WTC11 (cell line): ENCODE data around the gene MAU2. TPM values are rescaled to one million over a fixed set of nuclear protein-coding genes. Genes with fewer than 3 reads are reported as not detected.
A peak's percentile ranks its signal among the peaks of the same experiment; 100 is the strongest.

Source experiments
- ATAC-seq: fragments of 200-7000 bp; cut with Tn5 transposase; 2 replicates; pipeline ENCODE4 v1.10.0; 2021; ENCODE audit warnings: mild to moderate bottlenecking, moderate library complexity
- CTCF ChIA-PET: fragments of 300-600 bp; sonication (Branson Sonifier 250); formaldehyde crosslinking; loops from one replicate; lab custom pipeline; 2021; ENCODE audit warnings: antibody characterized with exemption; lab: Charles Lee
- POLR2A ChIA-PET: fragments of 350-600 bp; sonication (Branson Sonifier 250); formaldehyde crosslinking; loops from one replicate; lab custom pipeline; 2021; ENCODE audit warnings: antibody characterized with exemption; lab: Charles Lee
- DNase-seq: peaks from one replicate; pipeline ENCODE4 v3.0.0; 2021; ENCODE audit warnings: low spot score
- H3K27ac Mint-ChIP-seq: 2 replicates; pipeline ENCODE4 v1.8.0; 2021; ENCODE audit warnings: mixed read lengths
- H3K27me3 Mint-ChIP-seq: 2 replicates; pipeline ENCODE4 v1.8.0; 2021; ENCODE audit warnings: low read depth, mild to moderate bottlenecking, moderate library complexity, mixed read lengths
- H3K36me3 Mint-ChIP-seq: 2 replicates; pipeline ENCODE4 v1.8.0; 2021; ENCODE audit warnings: mixed read lengths
- H3K4me1 Mint-ChIP-seq: 2 replicates; pipeline ENCODE4 v1.8.0; 2022; ENCODE audit warnings: mixed read lengths
- H3K4me3 Mint-ChIP-seq: 2 replicates; pipeline ENCODE4 v1.8.0; 2021; ENCODE audit warnings: mild to moderate bottlenecking, moderate library complexity, mixed read lengths
- H3K9me3 Mint-ChIP-seq: 2 replicates; pipeline ENCODE4 v1.8.0; 2021; ENCODE audit warnings: mixed read lengths
- ATF1 ChIP-seq: sonication (generic); formaldehyde crosslinking; IDR thresholded peaks from 2 replicates; pipeline ENCODE4 v1.8.1; 2023; ENCODE audit warnings: mild to moderate bottlenecking, moderate library complexity, missing genetic modification reagents
- NR1H2 ChIP-seq: sonication (generic); formaldehyde crosslinking; IDR thresholded peaks from 2 replicates; pipeline ENCODE4 v1.9.0; 2021; ENCODE audit warnings: mild to moderate bottlenecking, moderate library complexity, missing genetic modification reagents
- SP1 ChIP-seq: sonication (generic); formaldehyde crosslinking; conservative IDR thresholded peaks from 2 replicates; pipeline ENCODE4 v1.8.1; 2022; ENCODE audit warnings: missing genetic modification reagents
- TCF7 ChIP-seq: sonication (generic); formaldehyde crosslinking; IDR thresholded peaks from 2 replicates; pipeline ENCODE4 v1.8.0; 2022; ENCODE audit warnings: mild to moderate bottlenecking, low read depth, missing genetic modification reagents, moderate library complexity
- TEAD1 ChIP-seq: sonication (generic); formaldehyde crosslinking; IDR thresholded peaks from 2 replicates; pipeline ENCODE4 v1.8.0; 2022; ENCODE audit warnings: mild to moderate bottlenecking, missing genetic modification reagents
- ZNF219 ChIP-seq: sonication (generic); formaldehyde crosslinking; IDR thresholded peaks from 2 replicates; pipeline ENCODE4 v1.8.0; 2023; ENCODE audit warnings: missing genetic modification reagents, mild to moderate bottlenecking, borderline replicate concordance
- total RNA-seq: library from RNA; stranded (reverse); gene quantifications from 3 replicates; pipeline ENCODE4 v1.2.3, GENCODE V29; 2021
- TF ChIP-seq, protein P1 (sequence below): sonication (generic); formaldehyde crosslinking; conservative IDR thresholded peaks from 2 replicates; pipeline ENCODE4 v1.8.1; 2022; ENCODE audit warnings: mild to moderate bottlenecking, missing genetic modification reagents
- TF ChIP-seq, protein P2 (sequence below): fragments of 250-450 bp; sonication (Bioruptor Pico); IDR thresholded peaks from 2 replicates; pipeline ENCODE4 v1.9.0; 2021; ENCODE audit warnings: moderate library complexity, mild to moderate bottlenecking, inconsistent platforms, borderline replicate concordance
- TF ChIP-seq, protein P3 (sequence below): sonication (generic); formaldehyde crosslinking; IDR thresholded peaks from 2 replicates; pipeline ENCODE4 v1.8.0; 2023; ENCODE audit warnings: mild to moderate bottlenecking, missing genetic modification reagents
- TF ChIP-seq, protein P4 (sequence below): sonication (generic); formaldehyde crosslinking; IDR thresholded peaks from 2 replicates; pipeline ENCODE4 v1.8.1; 2023; ENCODE audit warnings: mild to moderate bottlenecking, missing genetic modification reagents
- TF ChIP-seq, protein P5 (sequence below): sonication (generic); formaldehyde crosslinking; conservative IDR thresholded peaks from 2 replicates; pipeline ENCODE4 v1.8.1; 2023; ENCODE audit warnings: mild to moderate bottlenecking, low read depth, missing genetic modification reagents, moderate library complexity
- TF ChIP-seq, protein P6 (sequence below): fragments of 250-450 bp; sonication (Bioruptor Pico); IDR thresholded peaks from 2 replicates; pipeline ENCODE4 v1.8.0; 2021; ENCODE audit warnings: mild to moderate bottlenecking
- TF ChIP-seq, protein P7 (sequence below): sonication (generic); formaldehyde crosslinking; IDR thresholded peaks from 2 replicates; pipeline ENCODE4 v1.8.1; 2023; ENCODE audit warnings: mild to moderate bottlenecking, missing genetic modification reagents, moderate library complexity
- TF ChIP-seq, protein P8 (sequence below): sonication (generic); formaldehyde crosslinking; IDR thresholded peaks from 2 replicates; pipeline ENCODE4 v1.8.0; 2022; ENCODE audit warnings: mild to moderate bottlenecking, missing genetic modification reagents
- TF ChIP-seq, protein P9 (sequence below): fragments of 250-450 bp; sonication (Bioruptor Pico); IDR thresholded peaks from 2 replicates; pipeline ENCODE4 v1.9.0; 2021; ENCODE audit warnings: mild to moderate bottlenecking

MAU2 gene
- total RNA-seq, 1 experiment from 2014 or later = 56.8 TPM

DNA sequence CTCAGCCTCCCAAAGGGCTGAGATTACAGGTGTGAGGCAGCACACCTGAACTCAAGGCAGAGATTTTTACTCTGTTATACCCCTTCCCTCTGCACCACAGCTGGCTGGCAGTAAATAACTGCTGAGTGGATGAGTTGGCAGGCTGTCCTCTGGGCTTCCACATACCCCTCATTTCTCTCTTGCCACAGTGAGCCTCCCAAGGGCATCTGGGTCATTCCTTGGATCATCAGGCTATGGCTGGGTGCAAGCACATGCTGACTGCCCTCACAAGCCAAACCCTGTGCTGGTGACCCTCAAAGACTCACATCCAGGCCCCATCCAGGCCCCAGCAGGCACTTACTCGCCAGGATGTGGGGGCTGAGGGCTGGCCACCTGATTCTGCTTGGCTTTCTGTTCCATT lies 4.5 kb upstream of the MAU2 start:
- no peak overlapping the region for H3K4me3 Mint-ChIP-seq
- H3K27me3 Mint-ChIP-seq = no peaks in the 10 kb centered on the region
- ChIA-PET CTCF (interaction anchor here (1.0 to 1.8 kb wide), 5 partner anchors 8 to 217 kb away, joined by 3 to 8 read pairs (median 4); no protein-coding TSS in a partner anchor), POLR2A (no interaction called here)
- ATAC-seq = no peak
- H3K27ac Mint-ChIP-seq = no peak overlapping the region
- TF ChIP-seq TCF7 (CRISPR knock-in tag) = no peak
- no peak for TF ChIP-seq ATF1 (CRISPR knock-in tag)
- TF ChIP-seq, protein P1, sequence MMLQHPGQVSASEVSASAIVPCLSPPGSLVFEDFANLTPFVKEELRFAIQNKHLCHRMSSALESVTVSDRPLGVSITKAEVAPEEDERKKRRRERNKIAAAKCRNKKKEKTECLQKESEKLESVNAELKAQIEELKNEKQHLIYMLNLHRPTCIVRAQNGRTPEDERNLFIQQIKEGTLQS (CRISPR knock-in tag) = no peak
- TF ChIP-seq, protein P2, sequence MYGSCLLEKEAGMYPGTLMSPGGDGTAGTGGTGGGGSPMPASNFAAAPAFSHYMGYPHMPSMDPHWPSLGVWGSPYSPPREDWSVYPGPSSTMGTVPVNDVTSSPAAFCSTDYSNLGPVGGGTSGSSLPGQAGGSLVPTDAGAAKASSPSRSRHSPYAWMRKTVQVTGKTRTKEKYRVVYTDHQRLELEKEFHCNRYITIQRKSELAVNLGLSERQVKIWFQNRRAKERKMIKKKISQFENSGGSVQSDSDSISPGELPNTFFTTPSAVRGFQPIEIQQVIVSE = no peak
- TF ChIP-seq, protein P3, sequence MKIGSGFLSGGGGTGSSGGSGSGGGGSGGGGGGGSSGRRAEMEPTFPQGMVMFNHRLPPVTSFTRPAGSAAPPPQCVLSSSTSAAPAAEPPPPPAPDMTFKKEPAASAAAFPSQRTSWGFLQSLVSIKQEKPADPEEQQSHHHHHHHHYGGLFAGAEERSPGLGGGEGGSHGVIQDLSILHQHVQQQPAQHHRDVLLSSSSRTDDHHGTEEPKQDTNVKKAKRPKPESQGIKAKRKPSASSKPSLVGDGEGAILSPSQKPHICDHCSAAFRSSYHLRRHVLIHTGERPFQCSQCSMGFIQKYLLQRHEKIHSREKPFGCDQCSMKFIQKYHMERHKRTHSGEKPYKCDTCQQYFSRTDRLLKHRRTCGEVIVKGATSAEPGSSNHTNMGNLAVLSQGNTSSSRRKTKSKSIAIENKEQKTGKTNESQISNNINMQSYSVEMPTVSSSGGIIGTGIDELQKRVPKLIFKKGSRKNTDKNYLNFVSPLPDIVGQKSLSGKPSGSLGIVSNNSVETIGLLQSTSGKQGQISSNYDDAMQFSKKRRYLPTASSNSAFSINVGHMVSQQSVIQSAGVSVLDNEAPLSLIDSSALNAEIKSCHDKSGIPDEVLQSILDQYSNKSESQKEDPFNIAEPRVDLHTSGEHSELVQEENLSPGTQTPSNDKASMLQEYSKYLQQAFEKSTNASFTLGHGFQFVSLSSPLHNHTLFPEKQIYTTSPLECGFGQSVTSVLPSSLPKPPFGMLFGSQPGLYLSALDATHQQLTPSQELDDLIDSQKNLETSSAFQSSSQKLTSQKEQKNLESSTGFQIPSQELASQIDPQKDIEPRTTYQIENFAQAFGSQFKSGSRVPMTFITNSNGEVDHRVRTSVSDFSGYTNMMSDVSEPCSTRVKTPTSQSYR (CRISPR knock-in tag) = no peak
- TF ChIP-seq NR1H2 (CRISPR knock-in tag) = no peak
- peaks cover 20% of the 10 kb centered on the region for H3K36me3 Mint-ChIP-seq
- H3K4me1 Mint-ChIP-seq = peaks cover 12% of the 10 kb centered on the region
- DNase-seq = no peak
- no peaks in the 10 kb centered on the region for H3K9me3 Mint-ChIP-seq

DNA sequence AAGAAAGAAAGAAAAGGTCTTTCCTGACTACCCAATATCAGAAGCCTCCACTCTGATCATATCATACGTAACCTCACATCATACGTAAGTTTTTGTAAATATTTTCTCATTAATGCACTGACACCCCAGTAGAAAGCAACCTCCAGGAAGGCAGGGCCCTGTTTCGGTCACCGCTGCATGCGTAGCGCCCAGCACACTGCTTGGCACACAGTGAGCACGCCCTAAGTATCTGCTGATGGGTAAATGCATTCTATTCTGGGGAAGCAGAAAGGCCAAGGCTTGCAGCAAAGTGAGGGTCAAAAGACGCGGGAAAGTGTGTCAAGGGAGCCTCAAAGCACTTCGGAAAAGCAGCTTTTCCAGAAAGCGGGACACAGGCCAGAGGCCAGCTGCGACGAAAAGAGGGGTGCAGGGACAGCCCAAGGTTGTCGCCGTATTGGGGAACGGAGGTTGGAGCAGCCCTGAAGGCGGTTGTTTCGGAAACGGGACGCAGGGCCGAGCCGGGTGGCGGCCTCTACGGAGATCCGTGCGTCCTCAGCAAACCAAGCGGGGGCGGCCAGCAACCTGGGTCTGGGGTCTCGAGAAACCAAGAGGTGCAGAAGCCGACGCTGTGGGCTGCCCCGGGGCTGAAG lies 783 bp upstream of the MAU2 start:
- ATAC-seq = peak; percentile 6
- Mint-ChIP-seq H3K4me3 (peak overlapping the region; percentile 94), H3K4me1 (peaks cover 19% of the 10 kb centered on the region), H3K9me3 (no peaks in the 10 kb centered on the region), H3K27me3 (no peaks in the 10 kb centered on the region), H3K27ac (peak overlapping the region; percentile 100), H3K36me3 (peaks cover 21% of the 10 kb centered on the region)
- POLR2A ChIA-PET = no interaction called here
- TF ChIP-seq ZNF219 = no peak
- TF ChIP-seq, protein P4, sequence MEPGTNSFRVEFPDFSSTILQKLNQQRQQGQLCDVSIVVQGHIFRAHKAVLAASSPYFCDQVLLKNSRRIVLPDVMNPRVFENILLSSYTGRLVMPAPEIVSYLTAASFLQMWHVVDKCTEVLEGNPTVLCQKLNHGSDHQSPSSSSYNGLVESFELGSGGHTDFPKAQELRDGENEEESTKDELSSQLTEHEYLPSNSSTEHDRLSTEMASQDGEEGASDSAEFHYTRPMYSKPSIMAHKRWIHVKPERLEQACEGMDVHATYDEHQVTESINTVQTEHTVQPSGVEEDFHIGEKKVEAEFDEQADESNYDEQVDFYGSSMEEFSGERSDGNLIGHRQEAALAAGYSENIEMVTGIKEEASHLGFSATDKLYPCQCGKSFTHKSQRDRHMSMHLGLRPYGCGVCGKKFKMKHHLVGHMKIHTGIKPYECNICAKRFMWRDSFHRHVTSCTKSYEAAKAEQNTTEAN (CRISPR knock-in tag) = peak; percentile 52; the same call in 1 of the 2 replicates
- no peak for TF ChIP-seq SP1
- CTCF ChIA-PET = no interaction called here
- no peak for DNase-seq

DNA sequence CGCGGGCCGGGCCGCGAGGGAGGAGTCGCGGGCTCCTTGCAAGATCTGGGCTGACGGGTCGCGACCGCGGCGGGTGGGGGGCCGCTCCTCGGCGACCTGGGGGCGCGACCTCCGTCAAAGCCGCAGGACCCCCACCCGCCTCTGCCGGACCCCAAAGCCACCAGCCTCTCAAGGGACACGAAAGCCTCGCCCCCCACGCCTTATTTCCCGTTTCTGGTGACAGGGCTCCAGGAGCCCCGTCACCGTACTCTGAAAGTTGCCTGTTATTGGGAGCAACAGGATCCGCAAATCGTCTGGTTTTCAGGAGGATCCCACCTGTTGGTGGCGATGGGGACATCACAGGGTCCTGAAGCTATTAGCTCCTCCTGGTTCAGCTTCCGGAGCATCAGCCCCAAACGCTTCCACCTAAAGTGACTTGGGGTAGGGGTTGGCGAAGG lies 530 bp downstream of the MAU2 start:
- peaks cover 19% of the 10 kb centered on the region for H3K4me1 Mint-ChIP-seq
- ChIA-PET POLR2A (no interaction called here), CTCF (interaction anchor here (0.6 to 1.4 kb wide), 4 partner anchors 21 to 135 kb away, joined by 3 to 5 read pairs (median 4); no protein-coding TSS in a partner anchor)
- DNase-seq = peak; percentile 40
- H3K4me3 Mint-ChIP-seq = peak overlapping the region; percentile 94
- H3K27ac Mint-ChIP-seq = peak overlapping the region; percentile 57; the same call in 1 of the 2 replicates
- peak; percentile 14 for ATAC-seq
- H3K9me3 Mint-ChIP-seq = no peaks in the 10 kb centered on the region
- peaks cover 28% of the 10 kb centered on the region for H3K36me3 Mint-ChIP-seq
- H3K27me3 Mint-ChIP-seq = no peaks in the 10 kb centered on the region
- TF ChIP-seq, protein P5, sequence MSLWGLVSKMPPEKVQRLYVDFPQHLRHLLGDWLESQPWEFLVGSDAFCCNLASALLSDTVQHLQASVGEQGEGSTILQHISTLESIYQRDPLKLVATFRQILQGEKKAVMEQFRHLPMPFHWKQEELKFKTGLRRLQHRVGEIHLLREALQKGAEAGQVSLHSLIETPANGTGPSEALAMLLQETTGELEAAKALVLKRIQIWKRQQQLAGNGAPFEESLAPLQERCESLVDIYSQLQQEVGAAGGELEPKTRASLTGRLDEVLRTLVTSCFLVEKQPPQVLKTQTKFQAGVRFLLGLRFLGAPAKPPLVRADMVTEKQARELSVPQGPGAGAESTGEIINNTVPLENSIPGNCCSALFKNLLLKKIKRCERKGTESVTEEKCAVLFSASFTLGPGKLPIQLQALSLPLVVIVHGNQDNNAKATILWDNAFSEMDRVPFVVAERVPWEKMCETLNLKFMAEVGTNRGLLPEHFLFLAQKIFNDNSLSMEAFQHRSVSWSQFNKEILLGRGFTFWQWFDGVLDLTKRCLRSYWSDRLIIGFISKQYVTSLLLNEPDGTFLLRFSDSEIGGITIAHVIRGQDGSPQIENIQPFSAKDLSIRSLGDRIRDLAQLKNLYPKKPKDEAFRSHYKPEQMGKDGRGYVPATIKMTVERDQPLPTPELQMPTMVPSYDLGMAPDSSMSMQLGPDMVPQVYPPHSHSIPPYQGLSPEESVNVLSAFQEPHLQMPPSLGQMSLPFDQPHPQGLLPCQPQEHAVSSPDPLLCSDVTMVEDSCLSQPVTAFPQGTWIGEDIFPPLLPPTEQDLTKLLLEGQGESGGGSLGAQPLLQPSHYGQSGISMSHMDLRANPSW = 0 out of 2 replicates have a peak, but pooled peaks have one; percentile 40
- 0 out of 2 replicates have a peak, but pooled peaks have one; percentile 17 for TF ChIP-seq TEAD1
- TF ChIP-seq, protein P6, sequence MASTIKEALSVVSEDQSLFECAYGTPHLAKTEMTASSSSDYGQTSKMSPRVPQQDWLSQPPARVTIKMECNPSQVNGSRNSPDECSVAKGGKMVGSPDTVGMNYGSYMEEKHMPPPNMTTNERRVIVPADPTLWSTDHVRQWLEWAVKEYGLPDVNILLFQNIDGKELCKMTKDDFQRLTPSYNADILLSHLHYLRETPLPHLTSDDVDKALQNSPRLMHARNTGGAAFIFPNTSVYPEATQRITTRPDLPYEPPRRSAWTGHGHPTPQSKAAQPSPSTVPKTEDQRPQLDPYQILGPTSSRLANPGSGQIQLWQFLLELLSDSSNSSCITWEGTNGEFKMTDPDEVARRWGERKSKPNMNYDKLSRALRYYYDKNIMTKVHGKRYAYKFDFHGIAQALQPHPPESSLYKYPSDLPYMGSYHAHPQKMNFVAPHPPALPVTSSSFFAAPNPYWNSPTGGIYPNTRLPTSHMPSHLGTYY (CRISPR knock-in tag) = no peak
- TF ChIP-seq, protein P7, sequence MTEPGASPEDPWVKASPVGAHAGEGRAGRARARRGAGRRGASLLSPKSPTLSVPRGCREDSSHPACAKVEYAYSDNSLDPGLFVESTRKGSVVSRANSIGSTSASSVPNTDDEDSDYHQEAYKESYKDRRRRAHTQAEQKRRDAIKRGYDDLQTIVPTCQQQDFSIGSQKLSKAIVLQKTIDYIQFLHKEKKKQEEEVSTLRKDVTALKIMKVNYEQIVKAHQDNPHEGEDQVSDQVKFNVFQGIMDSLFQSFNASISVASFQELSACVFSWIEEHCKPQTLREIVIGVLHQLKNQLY (CRISPR knock-in tag) = no peak
- TF ChIP-seq, protein P8, sequence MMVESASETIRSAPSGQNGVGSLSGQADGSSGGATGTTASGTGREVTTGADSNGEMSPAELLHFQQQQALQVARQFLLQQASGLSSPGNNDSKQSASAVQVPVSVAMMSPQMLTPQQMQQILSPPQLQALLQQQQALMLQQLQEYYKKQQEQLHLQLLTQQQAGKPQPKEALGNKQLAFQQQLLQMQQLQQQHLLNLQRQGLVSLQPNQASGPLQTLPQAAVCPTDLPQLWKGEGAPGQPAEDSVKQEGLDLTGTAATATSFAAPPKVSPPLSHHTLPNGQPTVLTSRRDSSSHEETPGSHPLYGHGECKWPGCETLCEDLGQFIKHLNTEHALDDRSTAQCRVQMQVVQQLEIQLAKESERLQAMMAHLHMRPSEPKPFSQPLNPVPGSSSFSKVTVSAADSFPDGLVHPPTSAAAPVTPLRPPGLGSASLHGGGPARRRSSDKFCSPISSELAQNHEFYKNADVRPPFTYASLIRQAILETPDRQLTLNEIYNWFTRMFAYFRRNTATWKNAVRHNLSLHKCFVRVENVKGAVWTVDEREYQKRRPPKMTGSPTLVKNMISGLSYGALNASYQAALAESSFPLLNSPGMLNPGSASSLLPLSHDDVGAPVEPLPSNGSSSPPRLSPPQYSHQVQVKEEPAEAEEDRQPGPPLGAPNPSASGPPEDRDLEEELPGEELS (CRISPR knock-in tag) = no peak; the same call in 1 of the 2 replicates
- TF ChIP-seq, protein P9, sequence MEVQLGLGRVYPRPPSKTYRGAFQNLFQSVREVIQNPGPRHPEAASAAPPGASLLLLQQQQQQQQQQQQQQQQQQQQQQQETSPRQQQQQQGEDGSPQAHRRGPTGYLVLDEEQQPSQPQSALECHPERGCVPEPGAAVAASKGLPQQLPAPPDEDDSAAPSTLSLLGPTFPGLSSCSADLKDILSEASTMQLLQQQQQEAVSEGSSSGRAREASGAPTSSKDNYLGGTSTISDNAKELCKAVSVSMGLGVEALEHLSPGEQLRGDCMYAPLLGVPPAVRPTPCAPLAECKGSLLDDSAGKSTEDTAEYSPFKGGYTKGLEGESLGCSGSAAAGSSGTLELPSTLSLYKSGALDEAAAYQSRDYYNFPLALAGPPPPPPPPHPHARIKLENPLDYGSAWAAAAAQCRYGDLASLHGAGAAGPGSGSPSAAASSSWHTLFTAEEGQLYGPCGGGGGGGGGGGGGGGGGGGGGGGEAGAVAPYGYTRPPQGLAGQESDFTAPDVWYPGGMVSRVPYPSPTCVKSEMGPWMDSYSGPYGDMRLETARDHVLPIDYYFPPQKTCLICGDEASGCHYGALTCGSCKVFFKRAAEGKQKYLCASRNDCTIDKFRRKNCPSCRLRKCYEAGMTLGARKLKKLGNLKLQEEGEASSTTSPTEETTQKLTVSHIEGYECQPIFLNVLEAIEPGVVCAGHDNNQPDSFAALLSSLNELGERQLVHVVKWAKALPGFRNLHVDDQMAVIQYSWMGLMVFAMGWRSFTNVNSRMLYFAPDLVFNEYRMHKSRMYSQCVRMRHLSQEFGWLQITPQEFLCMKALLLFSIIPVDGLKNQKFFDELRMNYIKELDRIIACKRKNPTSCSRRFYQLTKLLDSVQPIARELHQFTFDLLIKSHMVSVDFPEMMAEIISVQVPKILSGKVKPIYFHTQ (CRISPR knock-in tag) = no peak
